GM12891 (cell line): ENCODE data around the gene RCBTB2.

Source experiments
- PAX5 ChIP-seq: IDR thresholded peaks from 2 replicates; pipeline ENCODE4 v1.6.1; 2011; ENCODE audit warnings: low read length, moderate library complexity, mild to moderate bottlenecking; ENCODE audit not compliant: insufficient read depth, severe bottlenecking
- POLR2A ChIP-seq: IDR thresholded peaks from 2 replicates; pipeline ENCODE4 v1.6.1; 2011; ENCODE audit warnings: low read depth, low read length, control low read depth
- POLR2AphosphoS5 ChIP-seq: IDR thresholded peaks from 2 replicates; pipeline ENCODE4 v1.6.1; 2011; ENCODE audit warnings: low read depth, low read length, control low read depth
- TAF1 ChIP-seq: IDR thresholded peaks from 2 replicates; pipeline ENCODE4 v1.6.1; 2011; ENCODE audit warnings: low read depth, low read length, control low read depth

DNA sequence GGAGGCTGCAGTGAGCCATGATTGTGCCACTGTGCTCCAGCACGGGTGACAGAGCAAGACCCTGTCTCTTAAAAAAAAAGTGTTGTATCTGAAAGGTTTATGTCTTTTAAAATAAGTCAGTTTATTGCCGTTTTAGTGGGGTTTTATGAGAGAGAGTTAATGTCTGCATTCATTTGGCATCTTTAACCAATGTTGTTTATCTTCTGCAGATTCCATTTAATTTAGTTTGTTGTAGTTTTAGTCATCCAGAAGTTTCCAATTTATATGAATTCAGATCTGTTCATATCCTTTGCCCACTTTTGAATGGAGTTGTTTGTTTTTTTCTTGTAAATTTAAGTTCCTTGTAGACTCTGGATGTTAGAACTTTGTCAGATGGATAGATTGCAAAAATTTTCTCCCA lies 83.2 kb downstream of the RCBTB2 start:
- TF ChIP-seq POLR2A (no peak), TAF1 (no peak), POLR2AphosphoS5 (no peak), PAX5 (no peak)
